Right cardiac atrium (tissue), 5 donors: Measurements from ENCODE around the gene QSOX1. TPM values are rescaled to one million over a fixed set of nuclear protein-coding genes. Genes with fewer than 3 reads are reported as not detected.

Experiments used
- ATAC-seq, 2 donors: fragments of 200-7000 bp; cut with Tn5 transposase; one replicate each; pipeline versions ENCODE4 v1.8.0 to v1.9.1; 2020; ENCODE audit warnings: moderate library complexity in 2 of 2, mild to moderate bottlenecking in 1 of 2
- DNase-seq, 3 donors: peaks; one replicate each; pipeline ENCODE4 v3.0.0-alpha.2; 2020
- H3K27ac ChIP-seq: one replicate; pipeline ENCODE4 v1.5.1; 2013; ENCODE audit warnings: mild to moderate bottlenecking, low read length, control low read depth, moderate library complexity
- H3K27me3 ChIP-seq: one replicate; pipeline ENCODE4 v1.6.1; 2013; ENCODE audit not compliant: control insufficient read depth, insufficient read depth
- H3K4me1 ChIP-seq: one replicate; pipeline ENCODE4 v1.6.1; 2013; ENCODE audit warnings: low read length; ENCODE audit not compliant: control insufficient read depth, insufficient read depth
- H3K4me3 ChIP-seq: one replicate; pipeline ENCODE4 v1.5.1; 2013; ENCODE audit warnings: low read length, control low read depth
- H3K9me3 ChIP-seq: one replicate; pipeline ENCODE4 v1.6.1; 2013; ENCODE audit warnings: low read length; ENCODE audit not compliant: control insufficient read depth
- WGBS: extraction: QIAGEN DNeasy Blood & Tissue Kit; methylation state at CpG from one replicate; pipeline ENCODE4 v1.1.7; 2013; 5-methylcytosine and 5-hydroxymethylcytosine counted together
- intact Hi-C, 4 donors: fragments of 100-400 bp; cut with DNase I; formaldehyde crosslinking; loops; one replicate each; pipeline versions ENCODE4 v1.11.0 to v1.14.0; 2022 to 2023
- polyA plus RNA-seq: library from polyadenylated mRNA; stranded (reverse); fragments of 200-250 nt; gene quantifications from one replicate; pipeline ENCODE4 v1.2.3, GENCODE V29; 2013
- total RNA-seq, 4 donors: library from RNA; stranded (reverse); fragmentation: NEBNext Ultra II Directional; extraction: Animal tissue kit (Norgen Biotek cat#: 25700); gene quantifications; one replicate each; pipeline ENCODE4 v1.2.1, GENCODE V29; 2021
- donor health status: healthy with polysubstance abuse.
- donor health status: DM: no; HTN: yes; CAD: no.
- donor health status: DM: no; HTN: no; CAD: no.
- donor health status: DM: no; HTN: yes; CAD: no; lungs with severe emphysema.
- donor health status: DM: yes; HTN: yes; CAD: no.

Gene QSOX1
- total and polyA plus RNA-seq, 5 donors: 218 to 399 (median 353) TPM

DNA sequence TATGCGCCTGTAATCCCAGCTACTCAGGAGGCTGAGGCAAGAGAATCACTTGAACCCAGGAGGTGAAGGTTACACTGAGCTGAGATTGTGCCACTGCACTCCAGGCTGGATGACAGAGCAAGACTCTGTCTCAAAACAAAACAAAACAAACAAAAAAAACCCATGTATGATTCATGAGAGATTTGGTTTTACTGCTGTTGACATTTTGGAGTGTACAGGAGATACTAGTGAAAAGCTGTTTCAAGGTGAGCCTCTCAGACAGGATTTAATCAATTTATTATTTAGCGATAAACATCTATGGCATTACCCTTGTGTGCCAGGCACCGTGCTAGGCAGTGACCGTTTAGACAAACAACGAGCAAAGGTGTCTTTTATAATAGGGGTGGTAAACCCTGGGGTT is 91.9 kb downstream of the QSOX1 start:
- DNase-seq (no peak), ATAC-seq (no peak)
- Histone ChIP-seq H3K27ac (no peak overlapping the region), H3K4me3 (no peak overlapping the region), H3K27me3 (no peaks in the 10 kb centered on the region), H3K4me1 (no peaks in the 10 kb centered on the region), H3K9me3 (no peaks in the 10 kb centered on the region)
- intact Hi-C loops: no loop called here
- WGBS: 94% methylated on average over 5 of the region's 5 CpGs

DNA sequence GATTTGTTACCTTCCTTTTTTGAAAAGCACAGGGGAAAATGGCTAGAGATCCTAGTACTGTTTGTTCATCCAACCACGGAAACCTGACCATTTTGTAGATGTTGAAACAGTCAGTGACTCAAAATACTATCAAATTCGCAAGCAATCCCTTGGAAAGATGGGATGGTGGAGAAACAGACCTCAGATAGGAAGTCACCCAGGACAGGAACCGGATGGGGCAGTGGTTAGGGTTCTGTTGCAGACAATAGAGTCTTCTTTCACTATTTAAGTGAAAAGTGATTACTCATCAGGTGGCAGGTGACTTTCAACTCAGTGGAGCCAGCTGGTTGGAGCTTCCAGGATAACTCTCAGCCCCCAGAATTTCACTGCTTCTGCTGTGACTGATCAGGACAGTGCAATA is 92.4 kb downstream of the QSOX1 start:
- Histone ChIP-seq H3K27me3 (no peaks in the 10 kb centered on the region), H3K9me3 (no peaks in the 10 kb centered on the region), H3K4me3 (no peak overlapping the region), H3K27ac (no peak overlapping the region), H3K4me1 (no peaks in the 10 kb centered on the region)
- WGBS: 81% methylated on average over 3 of the region's 3 CpGs
- DNase-seq (no peak), ATAC-seq (no peak)
- intact Hi-C loops: no loop called here

DNA sequence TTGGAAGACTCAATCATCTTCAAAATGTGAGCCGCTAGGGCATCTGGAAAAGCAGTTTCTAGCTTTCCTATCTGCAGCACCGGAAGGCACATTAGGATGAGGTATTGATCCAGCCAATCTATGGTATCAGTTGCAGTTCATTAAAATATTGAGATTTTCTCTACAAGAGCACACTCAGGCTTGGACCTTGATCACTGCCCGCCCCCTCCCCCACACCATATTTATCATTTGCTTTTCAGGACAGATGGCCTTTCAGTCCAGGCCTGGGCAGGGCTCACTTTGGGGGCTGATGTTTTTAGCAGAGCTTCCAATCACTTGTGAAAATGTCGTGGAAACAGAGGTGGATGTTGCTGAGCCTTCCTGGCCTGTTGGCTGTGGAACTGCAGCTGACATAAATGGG is 92.9 kb downstream of the QSOX1 start:
- DNase-seq: no peak
- H3K27ac ChIP-seq: no peak overlapping the region
- WGBS: 88% methylated on average over 4 of the region's 4 CpGs
- H3K4me3 ChIP-seq: no peak overlapping the region
- no peak for ATAC-seq
- H3K9me3 ChIP-seq: no peaks in the 10 kb centered on the region
- no peaks in the 10 kb centered on the region for H3K4me1 ChIP-seq
- intact Hi-C loops: no loop called here
- H3K27me3 ChIP-seq: no peaks in the 10 kb centered on the region

DNA sequence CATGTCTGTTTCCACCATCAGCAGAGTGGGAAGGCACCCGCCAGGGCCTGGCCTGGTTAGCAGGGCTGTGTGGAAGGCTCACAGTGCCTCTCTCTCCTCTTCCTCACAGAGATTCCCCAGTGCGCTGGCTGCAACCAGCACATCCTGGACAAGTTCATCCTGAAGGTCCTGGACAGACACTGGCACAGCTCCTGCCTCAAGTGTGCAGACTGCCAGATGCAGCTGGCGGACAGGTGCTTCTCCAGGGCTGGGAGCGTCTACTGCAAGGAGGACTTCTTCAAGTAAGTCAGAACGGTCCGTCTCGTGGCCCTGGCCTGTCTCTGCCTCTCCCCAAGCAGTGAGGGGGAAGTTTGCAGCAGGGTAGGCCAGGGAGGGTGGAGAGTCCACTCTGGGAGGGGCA is 93.5 kb downstream of the QSOX1 start:
- Histone ChIP-seq H3K4me3 (no peak overlapping the region), H3K4me1 (no peaks in the 10 kb centered on the region), H3K27me3 (no peaks in the 10 kb centered on the region), H3K27ac (no peak overlapping the region), H3K9me3 (no peaks in the 10 kb centered on the region)
- ATAC-seq: no peak
- DNase-seq: no peak
- intact Hi-C loops: no loop called here
- WGBS: 93% methylated on average over 7 of the region's 7 CpGs

- DNase-seq (peak in 1 of 3 donors; percentile 56), ATAC-seq (no peak)
- H3K4me3 ChIP-seq: no peak overlapping the region
- H3K9me3 ChIP-seq: no peaks in the 10 kb centered on the region
- intact Hi-C loops: no loop called here
- no peaks in the 10 kb centered on the region for H3K4me1 ChIP-seq
- H3K27me3 ChIP-seq: no peaks in the 10 kb centered on the region
- WGBS: 62% methylated on average over 11 of the region's 11 CpGs
- H3K27ac ChIP-seq: no peak overlapping the region
Measured at GRCh38 chr1:180248731-180249681, 94.3 kb downstream of the QSOX1 start.

- H3K9me3 ChIP-seq: no peaks in the 10 kb centered on the region
- ATAC-seq: no peak
- 85% methylated on average over 13 of the region's 13 CpGs for WGBS
- H3K4me3 ChIP-seq: no peak overlapping the region
- no peaks in the 10 kb centered on the region for H3K27me3 ChIP-seq
- intact Hi-C loops: loop anchor here (5.0 to 10.0 kb wide), 4 partner anchors 167 to 235 kb away; no protein-coding TSS in a partner anchor
- H3K27ac ChIP-seq: no peak overlapping the region
- DNase-seq: no peak
- H3K4me1 ChIP-seq: no peaks in the 10 kb centered on the region
Measured at GRCh38 chr1:180249725-180250498, 95.2 kb downstream of the QSOX1 start.

DNA sequence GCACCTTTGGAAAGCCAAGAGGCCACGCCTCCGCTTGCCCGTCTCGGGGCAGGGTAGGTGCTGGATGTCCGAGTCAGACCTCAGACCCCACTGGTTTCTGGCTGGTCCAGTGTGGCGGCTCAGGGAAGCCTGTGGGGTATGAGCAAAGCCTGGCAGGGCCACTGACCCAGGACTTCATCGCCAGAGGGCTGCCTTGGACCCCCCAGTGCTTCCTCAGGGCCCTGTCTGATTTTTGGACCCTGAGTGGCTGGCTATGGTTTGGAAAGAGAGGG is 95.8 kb downstream of the QSOX1 start:
- no peaks in the 10 kb centered on the region for H3K27me3 ChIP-seq

DNA sequence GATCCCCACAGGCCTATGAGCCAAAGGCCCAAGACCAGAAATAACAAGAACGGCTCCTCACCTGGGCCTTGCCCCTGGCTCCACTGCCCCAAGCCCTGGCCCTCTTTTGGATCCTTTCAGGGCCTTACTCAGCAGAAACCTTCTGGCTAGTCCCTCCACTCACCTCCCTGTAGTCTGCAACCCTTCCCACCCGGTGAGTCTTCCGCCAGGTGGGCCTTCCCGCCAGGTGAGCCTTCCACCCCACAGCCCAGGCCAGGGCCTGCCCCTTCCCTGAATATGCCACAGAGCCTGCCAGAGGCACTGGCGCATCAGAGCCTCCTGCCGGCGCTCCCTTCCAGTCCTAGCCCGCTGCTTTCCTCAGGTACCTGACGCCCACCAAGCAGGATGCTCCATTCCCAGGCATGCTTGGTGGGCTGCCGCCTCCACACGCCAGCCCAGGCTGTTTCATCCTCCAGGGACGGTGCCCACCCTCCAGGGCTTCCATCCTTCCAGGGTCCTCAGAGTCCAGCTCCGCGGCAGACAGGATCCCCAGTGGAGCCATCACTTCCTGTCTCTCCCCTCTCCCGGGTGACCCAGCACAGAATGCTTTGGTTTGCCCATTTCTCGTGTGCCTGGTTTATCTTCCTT is 96.3 kb downstream of the QSOX1 start:
- Histone ChIP-seq H3K4me1 (no peaks in the 10 kb centered on the region), H3K4me3 (no peak overlapping the region), H3K27me3 (no peaks in the 10 kb centered on the region), H3K9me3 (no peaks in the 10 kb centered on the region), H3K27ac (no peak overlapping the region)
- ATAC-seq: no peak
- WGBS: 75% methylated on average over 16 of the region's 16 CpGs
- intact Hi-C loops: loop anchor here (5.0 to 10.0 kb wide), 4 partner anchors 166 to 234 kb away; no protein-coding TSS in a partner anchor
- peak in 1 of 3 donors; percentile 28 for DNase-seq

More for the DNA sequence above, 95.8 kb downstream of the QSOX1 start:
- Histone ChIP-seq H3K4me3 (no peak overlapping the region), H3K27ac (no peak overlapping the region), H3K9me3 (no peaks in the 10 kb centered on the region), H3K4me1 (no peaks in the 10 kb centered on the region)
- WGBS: 90% methylated on average over 7 of the region's 7 CpGs
- no peak for ATAC-seq
- intact Hi-C loops: loop anchor here (5.0 to 10.0 kb wide), 4 partner anchors 167 to 234 kb away; no protein-coding TSS in a partner anchor
- DNase-seq: peak in 1 of 3 donors; percentile 29

DNA sequence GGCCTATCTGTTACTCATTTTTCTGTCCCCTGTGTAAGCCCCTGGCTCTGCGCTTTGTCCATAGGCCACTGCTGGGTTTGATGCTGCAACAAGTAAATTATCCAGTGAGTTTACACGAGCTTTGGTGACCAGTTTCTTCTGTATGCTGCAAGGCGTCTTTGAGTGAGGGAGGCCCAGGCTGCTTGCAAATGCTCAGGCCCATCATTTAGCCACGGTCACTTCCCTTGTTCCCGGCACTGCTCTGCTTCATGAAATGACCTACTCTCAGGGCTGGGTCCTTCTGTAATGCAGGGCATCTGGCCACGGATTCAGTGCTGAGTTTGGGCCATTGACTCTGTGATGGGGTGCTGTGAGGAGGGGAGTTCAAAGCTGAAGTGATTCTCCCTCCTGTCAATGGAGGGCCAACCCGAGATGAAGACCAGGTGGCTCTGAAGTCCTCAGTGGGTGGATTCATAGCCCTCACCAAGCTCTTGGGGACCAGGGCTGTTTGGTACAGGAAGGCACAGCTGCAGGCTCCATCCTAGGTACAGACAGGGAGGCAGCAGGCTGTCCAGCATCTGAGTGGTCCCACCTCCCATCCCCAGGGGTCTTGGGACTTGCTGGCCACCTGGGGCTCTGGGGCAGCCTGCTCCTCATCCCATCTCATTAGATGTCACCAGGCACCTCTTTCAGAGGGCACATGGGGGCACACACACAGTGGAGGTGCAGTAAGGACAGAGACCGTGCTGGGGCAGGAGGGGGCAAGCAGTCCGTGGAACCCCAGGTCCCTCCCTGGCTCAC is 97.0 kb downstream of the QSOX1 start:
- 79% methylated on average over 9 of the region's 9 CpGs for WGBS
- Histone ChIP-seq H3K9me3 (no peaks in the 10 kb centered on the region), H3K27ac (no peak overlapping the region), H3K27me3 (no peaks in the 10 kb centered on the region), H3K4me3 (no peak overlapping the region), H3K4me1 (no peaks in the 10 kb centered on the region)
- ATAC-seq: no peak
- intact Hi-C loops: loop anchor here (5.0 to 10.0 kb wide), 4 partner anchors 166 to 233 kb away; no protein-coding TSS in a partner anchor
- no peak for DNase-seq
